BJ (cell line): ENCODE data around the gene STK17A. TPM values are rescaled to one million over a fixed set of nuclear protein-coding genes. Genes with fewer than 3 reads are reported as not detected.

Source experiments
- CTCF ChIA-PET: fragments of 350-600 bp; formaldehyde crosslinking; extraction: SDS; loops from one replicate; lab custom pipeline; 2021; ENCODE audit warnings: antibody characterized with exemption, inconsistent platforms; lab: Yijun Ruan, JAX
- POLR2A ChIA-PET: fragments of 300-600 bp; sonication (Branson Sonifier 250); formaldehyde crosslinking; extraction: SDS; loops from one replicate; lab custom pipeline; 2021; ENCODE audit warnings: antibody characterized with exemption; lab: Charles Lee
- DNase-seq: peaks from one replicate; pipeline ENCODE4 v3.0.0-alpha.2; 2011; ENCODE audit warnings: low read depth
- H3K27me3 ChIP-seq: 2 replicates; pipeline ENCODE4 v1.6.0; 2011; ENCODE audit warnings: low read length; ENCODE audit not compliant: control insufficient read depth, insufficient read depth
- H3K36me3 ChIP-seq: 2 replicates; pipeline ENCODE4 v1.5.1; 2011; ENCODE audit warnings: low read length; ENCODE audit not compliant: control insufficient read depth, insufficient read depth
- H3K4me3 ChIP-seq: 2 replicates; pipeline ENCODE4 v1.5.1; 2011; ENCODE audit warnings: low read depth, mild to moderate bottlenecking, control low read depth, low read length
- polyA minus RNA-seq: library from RNA; depleted of rRNA, polyadenylated mRNA; stranded (reverse); fragments of >200 nt; gene quantifications from 2 replicates; pipeline ENCODE4 v1.2.3, GENCODE V29; 2011; rRNA and poly(A)+ RNA removed
- polyA plus RNA-seq: library from polyadenylated mRNA; depleted of rRNA; stranded (reverse); fragments of >200 nt; gene quantifications from 2 replicates; pipeline ENCODE4 v1.2.3, GENCODE V29; 2011; rRNA removed
- TF ChIP-seq, protein P1 (sequence below): IDR thresholded peaks from 2 replicates; pipeline ENCODE4 v1.5.1; 2011; ENCODE audit warnings: low read depth, mild to moderate bottlenecking, control low read depth, inconsistent platforms, low read length, moderate library complexity; ENCODE audit not compliant: insufficient read depth

Gene STK17A
- polyA plus RNA-seq = 12.3 and 26.5 TPM in 2 replicates
- 6.4 and 10.3 TPM in 2 replicates for polyA minus RNA-seq

DNA sequence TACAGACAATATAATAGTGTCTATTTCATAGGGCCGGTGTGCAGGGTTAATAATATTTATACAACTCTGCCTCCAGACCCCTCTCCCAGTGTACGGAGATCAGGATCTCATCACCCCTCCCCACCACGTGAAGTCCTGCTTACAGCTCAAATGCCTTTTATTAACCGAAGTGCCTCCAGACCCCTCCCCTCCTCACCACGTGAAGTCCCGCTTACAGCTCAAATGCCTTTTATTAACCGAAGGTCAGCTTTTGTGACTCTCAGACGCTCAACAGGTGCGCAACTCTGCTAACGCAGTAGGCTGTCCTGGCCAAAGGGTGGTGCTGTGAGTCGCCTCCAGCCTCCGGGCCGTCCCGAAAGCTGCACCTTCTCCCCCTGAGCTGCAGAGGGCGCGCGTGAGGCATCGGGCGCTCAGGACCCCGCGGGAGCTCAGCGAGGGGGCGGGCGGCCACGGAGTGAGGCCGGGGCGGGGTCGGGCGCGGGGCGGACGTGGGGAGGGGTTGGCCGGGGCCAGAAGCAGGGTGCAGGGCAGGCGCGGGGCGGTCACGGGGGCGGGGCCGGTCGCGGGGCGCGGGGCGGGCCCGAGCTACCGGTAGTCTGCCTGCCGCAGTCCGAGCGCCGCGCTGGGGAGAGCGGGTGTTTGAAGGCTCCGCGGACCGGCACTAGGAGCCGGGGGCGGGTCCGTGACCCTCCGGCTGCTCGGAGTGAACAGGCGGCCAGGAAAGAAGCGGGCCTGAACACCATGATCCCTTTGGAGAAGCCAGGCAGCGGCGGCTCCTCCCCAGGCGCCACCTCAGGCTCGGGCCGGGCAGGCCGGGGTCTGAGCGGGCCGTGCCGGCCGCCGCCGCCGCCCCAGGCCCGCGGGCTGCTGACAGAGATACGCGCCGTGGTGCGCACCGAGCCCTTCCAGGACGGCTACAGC, at the start of gene STK17A:
Gene STK17A, plus strand, starts transcription at position 606 of the 921 bp plus-strand sequence. Its CDS starts 136 bp downstream, at position 742.
- Histone ChIP-seq H3K36me3 (no peaks in the 10 kb centered on the region), H3K27me3 (0 out of 2 replicates have a peak, but pooled peaks cover 2% of the 10 kb centered on the region), H3K4me3 (peak within 1 kb of the TSS; percentile 77)
- CTCF ChIA-PET = interaction anchor here (0.6 to 10.0 kb wide), 81 partner anchors 9 to 648 kb away, joined by 3 to 346 read pairs (median 5); partner anchors contain the start of gene COA1
- DNase-seq = peak; percentile 34
- TF ChIP-seq, protein P1, sequence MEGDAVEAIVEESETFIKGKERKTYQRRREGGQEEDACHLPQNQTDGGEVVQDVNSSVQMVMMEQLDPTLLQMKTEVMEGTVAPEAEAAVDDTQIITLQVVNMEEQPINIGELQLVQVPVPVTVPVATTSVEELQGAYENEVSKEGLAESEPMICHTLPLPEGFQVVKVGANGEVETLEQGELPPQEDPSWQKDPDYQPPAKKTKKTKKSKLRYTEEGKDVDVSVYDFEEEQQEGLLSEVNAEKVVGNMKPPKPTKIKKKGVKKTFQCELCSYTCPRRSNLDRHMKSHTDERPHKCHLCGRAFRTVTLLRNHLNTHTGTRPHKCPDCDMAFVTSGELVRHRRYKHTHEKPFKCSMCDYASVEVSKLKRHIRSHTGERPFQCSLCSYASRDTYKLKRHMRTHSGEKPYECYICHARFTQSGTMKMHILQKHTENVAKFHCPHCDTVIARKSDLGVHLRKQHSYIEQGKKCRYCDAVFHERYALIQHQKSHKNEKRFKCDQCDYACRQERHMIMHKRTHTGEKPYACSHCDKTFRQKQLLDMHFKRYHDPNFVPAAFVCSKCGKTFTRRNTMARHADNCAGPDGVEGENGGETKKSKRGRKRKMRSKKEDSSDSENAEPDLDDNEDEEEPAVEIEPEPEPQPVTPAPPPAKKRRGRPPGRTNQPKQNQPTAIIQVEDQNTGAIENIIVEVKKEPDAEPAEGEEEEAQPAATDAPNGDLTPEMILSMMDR = peak; percentile 99
- POLR2A ChIA-PET = interaction anchor here (0.5 to 1.2 kb wide), 8 partner anchors 10 to 428 kb away, joined by 3 to 13 read pairs (median 8); no protein-coding TSS in a partner anchor

DNA sequence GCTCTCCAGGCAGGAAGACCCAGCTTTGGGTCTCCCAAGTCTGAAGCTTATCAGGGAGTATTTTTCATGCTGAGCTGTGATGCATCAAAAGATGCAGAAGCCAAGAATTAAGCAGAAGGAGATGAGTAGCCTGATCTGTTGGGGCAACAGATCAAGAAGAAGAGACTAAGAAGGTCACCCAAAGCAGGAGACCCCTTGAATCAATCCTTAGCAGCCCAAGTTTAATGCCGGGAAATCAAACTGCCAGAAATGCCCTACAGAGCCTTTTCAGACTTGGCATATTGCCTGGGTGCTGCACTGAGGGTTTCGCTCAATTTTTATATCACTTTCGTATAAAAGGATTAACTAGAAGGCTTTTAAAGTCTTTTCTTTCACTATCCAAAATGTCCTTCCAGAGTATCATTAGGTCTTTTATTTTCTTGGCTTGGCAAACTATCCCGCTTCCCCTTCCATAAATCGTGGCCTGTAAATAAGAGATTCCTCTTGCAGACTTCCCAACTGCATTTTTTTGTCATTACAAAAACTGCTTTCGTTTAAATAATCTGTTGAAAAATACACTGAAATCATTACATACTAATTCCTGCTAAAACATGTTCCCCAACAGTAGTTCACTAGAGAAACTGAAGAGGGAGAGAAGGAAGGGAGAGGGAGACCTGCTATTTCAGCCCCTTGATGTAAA, 49.0 kb upstream of the STK17A start:
- ChIA-PET POLR2A (interaction anchor here (0.6 kb wide), 1 partner anchor 321 kb away, joined by 3 read pairs; no protein-coding TSS in a partner anchor), CTCF (interaction anchor here (1.6 kb wide), 1 partner anchor 11 kb away, joined by 3 read pairs; no protein-coding TSS in a partner anchor)
- H3K4me3 ChIP-seq = no peak overlapping the region
- H3K36me3 ChIP-seq = no peaks in the 10 kb centered on the region
- H3K27me3 ChIP-seq = peaks cover 10% of the 10 kb centered on the region
- DNase-seq = peak; percentile 72
- TF ChIP-seq, protein P1 = no peak; the same call in 1 of the 2 replicates

GRCh38 chr7:43535031-43535451, 47.9 kb upstream of the STK17A start:
- peak; percentile 36 for DNase-seq
- no peak overlapping the region for H3K4me3 ChIP-seq
- POLR2A ChIA-PET = no interaction called here
- CTCF ChIA-PET = interaction anchor here (1.6 kb wide), 1 partner anchor 12 kb away, joined by 3 read pairs; no protein-coding TSS in a partner anchor
- TF ChIP-seq, protein P1 = no peak
- no peaks in the 10 kb centered on the region for H3K36me3 ChIP-seq
- H3K27me3 ChIP-seq = peaks cover 10% of the 10 kb centered on the region

DNA sequence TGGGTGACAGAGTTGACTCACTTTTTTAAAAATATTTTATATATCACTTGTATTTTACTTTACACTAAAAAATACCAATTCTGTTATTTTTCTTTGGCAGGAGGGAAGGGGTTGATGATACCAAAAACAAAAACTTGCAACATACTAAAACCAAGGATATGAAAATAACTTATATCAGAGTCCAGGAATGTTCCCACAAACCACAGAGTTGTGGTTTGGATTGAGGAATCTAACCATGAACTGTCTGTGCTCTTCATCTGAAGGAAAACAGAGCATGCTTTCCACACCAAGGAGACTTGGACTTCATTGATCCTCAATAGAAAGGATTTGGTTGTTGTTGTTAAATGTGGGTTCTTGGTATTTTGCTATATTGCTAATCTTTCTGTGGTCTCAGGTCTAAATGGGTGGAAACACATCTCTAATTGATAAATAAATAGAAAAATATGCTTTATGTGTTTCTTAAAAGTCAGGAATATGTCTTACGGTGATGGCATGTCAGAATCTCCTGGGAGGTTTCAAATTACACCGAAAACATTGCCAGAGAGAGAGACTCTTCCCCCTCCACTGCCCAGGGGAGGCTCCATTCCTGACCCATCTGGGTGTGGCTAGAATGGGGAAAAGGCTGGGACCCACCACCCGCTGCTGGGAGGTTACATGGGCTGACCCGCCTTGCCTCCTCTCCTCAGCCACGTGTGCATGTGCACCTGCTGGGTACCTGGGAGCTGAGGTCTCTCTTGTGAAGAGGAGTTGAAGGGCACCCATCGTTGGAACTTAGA, 46.9 kb upstream of the STK17A start:
- TF ChIP-seq, protein P1 = no peak
- DNase-seq = peak; percentile 87
- H3K36me3 ChIP-seq = no peaks in the 10 kb centered on the region
- peaks cover 13% of the 10 kb centered on the region for H3K27me3 ChIP-seq
- POLR2A ChIA-PET = no interaction called here
- CTCF ChIA-PET = interaction anchor here (1.6 kb wide), 1 partner anchor 13 kb away, joined by 3 read pairs; no protein-coding TSS in a partner anchor
- H3K4me3 ChIP-seq = no peak overlapping the region
